Measurements from ENCODE around the gene C5orf34.
"Not testable (repeated sequence)": the region's sequence is repeated elsewhere in the genome, so short reads cannot be mapped to it uniquely, and the experiment has no call there.

The C5orf34 gene

GRCh38 chr5:43515678-43516048, 715 bp upstream of the C5orf34 start:
- H3K27me3 ChIP-seq (ENCODE audit: insufficient read depth, low read length): no peaks in the 10 kb centered on the region
- peaks cover 11% of the 10 kb centered on the region for H3K4me1 ChIP-seq (ENCODE audit: control insufficient read depth, insufficient read depth, low read length, unreplicated experiment)
- H3K79me2 ChIP-seq (ENCODE audit: control insufficient read depth, insufficient read depth, low read length, unreplicated experiment): peaks cover 28% of the 10 kb centered on the region
- peak overlapping the region; percentile 90 for H3K4me3 ChIP-seq (ENCODE audit: low read depth, low read length)
- H3K36me3 ChIP-seq (ENCODE audit: insufficient read depth, low read length): no peaks in the 10 kb centered on the region
- peak overlapping the region; percentile 93 for H3K27ac ChIP-seq (ENCODE audit: low read depth, low read length)
- peak overlapping the region; percentile 91 for H2AFZ ChIP-seq (ENCODE audit: low read length, unreplicated experiment)

- Histone ChIP-seq H3K79me2 (ENCODE audit: control insufficient read depth, insufficient read depth, low read length, unreplicated experiment) (peaks cover 28% of the 10 kb centered on the region), H3K27ac (ENCODE audit: low read depth, low read length) (peak overlapping the region; percentile 93), H3K4me3 (ENCODE audit: low read depth, low read length) (peak overlapping the region; percentile 90), H2AFZ (ENCODE audit: low read length, unreplicated experiment) (peak overlapping the region; percentile 74), H3K27me3 (ENCODE audit: insufficient read depth, low read length) (no peaks in the 10 kb centered on the region), H3K36me3 (ENCODE audit: insufficient read depth, low read length) (no peaks in the 10 kb centered on the region), H3K4me1 (ENCODE audit: control insufficient read depth, insufficient read depth, low read length, unreplicated experiment) (peaks cover 11% of the 10 kb centered on the region)
Observed at GRCh38 chr5:43514471-43514815, 505 bp downstream of the C5orf34 start.

GRCh38 chr5:43514025-43514424, 923 bp downstream of the C5orf34 start:
- peak overlapping the region; percentile 93 for H3K27ac ChIP-seq (ENCODE audit: low read depth, low read length)
- peak overlapping the region; percentile 74 for H2AFZ ChIP-seq (ENCODE audit: low read length, unreplicated experiment)
- H3K79me2 ChIP-seq (ENCODE audit: control insufficient read depth, insufficient read depth, low read length, unreplicated experiment): peaks cover 31% of the 10 kb centered on the region
- 0 out of 2 replicates have a peak, but pooled peaks cover 3% of the 10 kb centered on the region for H3K36me3 ChIP-seq (ENCODE audit: insufficient read depth, low read length)
- no peaks in the 10 kb centered on the region for H3K27me3 ChIP-seq (ENCODE audit: insufficient read depth, low read length)
- peaks cover 11% of the 10 kb centered on the region for H3K4me1 ChIP-seq (ENCODE audit: control insufficient read depth, insufficient read depth, low read length, unreplicated experiment)
- H3K4me3 ChIP-seq (ENCODE audit: low read depth, low read length): peak overlapping the region; percentile 90

GRCh38 chr5:43511062-43511461, 3.9 kb downstream of the C5orf34 start:
- not testable (repeated sequence) for H3K27ac ChIP-seq (ENCODE audit: low read depth, low read length); H2AFZ ChIP-seq (ENCODE audit: low read length, unreplicated experiment); H3K4me3 ChIP-seq (ENCODE audit: low read depth, low read length); H3K27me3 ChIP-seq (ENCODE audit: insufficient read depth, low read length)
- Histone ChIP-seq H3K79me2 (ENCODE audit: control insufficient read depth, insufficient read depth, low read length, unreplicated experiment) (peaks cover 32% of the 10 kb centered on the region), H3K36me3 (ENCODE audit: insufficient read depth, low read length) (peaks cover 17% of the 10 kb centered on the region), H3K4me1 (ENCODE audit: control insufficient read depth, insufficient read depth, low read length, unreplicated experiment) (peaks cover 11% of the 10 kb centered on the region)

- H2AFZ ChIP-seq (ENCODE audit: low read length, unreplicated experiment): no peak overlapping the region
- no peaks in the 10 kb centered on the region for H3K4me1 ChIP-seq (ENCODE audit: control insufficient read depth, insufficient read depth, low read length, unreplicated experiment)
- H3K79me2 ChIP-seq (ENCODE audit: control insufficient read depth, insufficient read depth, low read length, unreplicated experiment): no peaks in the 10 kb centered on the region
- no peaks in the 10 kb centered on the region for H3K27me3 ChIP-seq (ENCODE audit: insufficient read depth, low read length)
- no peak overlapping the region for H3K4me3 ChIP-seq (ENCODE audit: low read depth, low read length)
- peaks cover 12% of the 10 kb centered on the region; the same call in 1 of the 2 replicates for H3K36me3 ChIP-seq (ENCODE audit: insufficient read depth, low read length)
- H3K27ac ChIP-seq (ENCODE audit: low read depth, low read length): no peak overlapping the region
Observed at GRCh38 chr5:43498581-43498980, 16.4 kb downstream of the C5orf34 start.

- H3K27ac ChIP-seq (ENCODE audit: low read depth, low read length): no peak overlapping the region
- H2AFZ ChIP-seq (ENCODE audit: low read length, unreplicated experiment): no peak overlapping the region
- H3K4me3 ChIP-seq (ENCODE audit: low read depth, low read length): no peak overlapping the region
- no peaks in the 10 kb centered on the region for H3K79me2 ChIP-seq (ENCODE audit: control insufficient read depth, insufficient read depth, low read length, unreplicated experiment)
- H3K36me3 ChIP-seq (ENCODE audit: insufficient read depth, low read length): peaks cover 11% of the 10 kb centered on the region
- H3K4me1 ChIP-seq (ENCODE audit: control insufficient read depth, insufficient read depth, low read length, unreplicated experiment): no peaks in the 10 kb centered on the region
- no peaks in the 10 kb centered on the region for H3K27me3 ChIP-seq (ENCODE audit: insufficient read depth, low read length)
Observed at GRCh38 chr5:43497311-43498104, 17.4 kb downstream of the C5orf34 start.

- no peaks in the 10 kb centered on the region for H3K27me3 ChIP-seq (ENCODE audit: insufficient read depth, low read length)
- H3K4me3 ChIP-seq (ENCODE audit: low read depth, low read length): no peak overlapping the region
- no peak overlapping the region for H3K27ac ChIP-seq (ENCODE audit: low read depth, low read length)
- H2AFZ ChIP-seq (ENCODE audit: low read length, unreplicated experiment): no peak overlapping the region
- H3K4me1 ChIP-seq (ENCODE audit: control insufficient read depth, insufficient read depth, low read length, unreplicated experiment): no peaks in the 10 kb centered on the region
- no peaks in the 10 kb centered on the region for H3K79me2 ChIP-seq (ENCODE audit: control insufficient read depth, insufficient read depth, low read length, unreplicated experiment)
- peaks cover 20% of the 10 kb centered on the region for H3K36me3 ChIP-seq (ENCODE audit: insufficient read depth, low read length)
Observed at GRCh38 chr5:43491326-43491725, 23.6 kb downstream of the C5orf34 start.

GRCh38 chr5:43486353-43486752, 28.6 kb downstream of the C5orf34 start:
- peaks cover 14% of the 10 kb centered on the region for H3K4me1 ChIP-seq (ENCODE audit: control insufficient read depth, insufficient read depth, low read length, unreplicated experiment)
- H3K36me3 ChIP-seq (ENCODE audit: insufficient read depth, low read length): 0 out of 2 replicates have a peak, but pooled peaks cover 13% of the 10 kb centered on the region
- no peak overlapping the region for H3K4me3 ChIP-seq (ENCODE audit: low read depth, low read length)
- H3K27me3 ChIP-seq (ENCODE audit: insufficient read depth, low read length): no peaks in the 10 kb centered on the region
- H2AFZ ChIP-seq (ENCODE audit: low read length, unreplicated experiment): no peak overlapping the region
- no peak overlapping the region for H3K27ac ChIP-seq (ENCODE audit: low read depth, low read length)
- H3K79me2 ChIP-seq (ENCODE audit: control insufficient read depth, insufficient read depth, low read length, unreplicated experiment): peaks cover 18% of the 10 kb centered on the region

- no peak overlapping the region for H3K4me3 ChIP-seq (ENCODE audit: low read depth, low read length)
- no peak overlapping the region for H2AFZ ChIP-seq (ENCODE audit: low read length, unreplicated experiment)
- 0 out of 2 replicates have a peak, but pooled peaks cover 13% of the 10 kb centered on the region for H3K36me3 ChIP-seq (ENCODE audit: insufficient read depth, low read length)
- H3K27me3 ChIP-seq (ENCODE audit: insufficient read depth, low read length): no peaks in the 10 kb centered on the region
- H3K27ac ChIP-seq (ENCODE audit: low read depth, low read length): no peak overlapping the region
- H3K79me2 ChIP-seq (ENCODE audit: control insufficient read depth, insufficient read depth, low read length, unreplicated experiment): peaks cover 23% of the 10 kb centered on the region
- peaks cover 14% of the 10 kb centered on the region for H3K4me1 ChIP-seq (ENCODE audit: control insufficient read depth, insufficient read depth, low read length, unreplicated experiment)
Observed at GRCh38 chr5:43485406-43485805, 29.5 kb downstream of the C5orf34 start.

GRCh38 chr5:43484106-43484849, 30.7 kb downstream of the C5orf34 start:
- Histone ChIP-seq H2AFZ (ENCODE audit: low read length, unreplicated experiment) (peak overlapping the region; percentile 91), H3K79me2 (ENCODE audit: control insufficient read depth, insufficient read depth, low read length, unreplicated experiment) (peaks cover 23% of the 10 kb centered on the region), H3K27me3 (ENCODE audit: insufficient read depth, low read length) (no peaks in the 10 kb centered on the region), H3K27ac (ENCODE audit: low read depth, low read length) (peak overlapping the region; percentile 81), H3K36me3 (ENCODE audit: insufficient read depth, low read length) (0 out of 2 replicates have a peak, but pooled peaks cover 8% of the 10 kb centered on the region), H3K4me3 (ENCODE audit: low read depth, low read length) (peak overlapping the region; percentile 88), H3K4me1 (ENCODE audit: control insufficient read depth, insufficient read depth, low read length, unreplicated experiment) (peaks cover 14% of the 10 kb centered on the region)
